Measurements from ENCODE around the gene RUSF1.
"Not testable (repeated sequence)": the region's sequence is repeated elsewhere in the genome, so short reads cannot be mapped to it uniquely, and the experiment has no call there.

Gene RUSF1

DNA sequence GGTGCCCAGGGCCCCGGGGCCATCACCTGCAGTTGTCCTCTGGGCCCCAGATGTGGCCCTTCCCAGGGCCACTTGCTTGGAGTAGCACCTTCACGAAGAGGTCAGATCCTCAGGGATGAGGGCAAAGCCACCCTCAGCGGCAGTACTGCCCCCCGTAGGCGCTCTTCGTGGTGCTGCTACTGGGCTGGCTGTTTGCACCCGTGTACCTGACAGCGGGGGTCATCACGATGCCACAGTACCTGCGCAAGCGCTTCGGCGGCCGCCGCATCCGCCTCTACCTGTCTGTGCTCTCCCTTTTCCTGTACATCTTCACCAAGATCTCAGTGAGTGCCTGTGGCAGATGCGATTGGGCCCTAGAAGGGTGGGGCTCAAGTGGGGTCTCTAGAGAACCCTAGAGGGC is 22.6 kb downstream of the RUSF1 start:
- no peak for DNase-seq

DNA sequence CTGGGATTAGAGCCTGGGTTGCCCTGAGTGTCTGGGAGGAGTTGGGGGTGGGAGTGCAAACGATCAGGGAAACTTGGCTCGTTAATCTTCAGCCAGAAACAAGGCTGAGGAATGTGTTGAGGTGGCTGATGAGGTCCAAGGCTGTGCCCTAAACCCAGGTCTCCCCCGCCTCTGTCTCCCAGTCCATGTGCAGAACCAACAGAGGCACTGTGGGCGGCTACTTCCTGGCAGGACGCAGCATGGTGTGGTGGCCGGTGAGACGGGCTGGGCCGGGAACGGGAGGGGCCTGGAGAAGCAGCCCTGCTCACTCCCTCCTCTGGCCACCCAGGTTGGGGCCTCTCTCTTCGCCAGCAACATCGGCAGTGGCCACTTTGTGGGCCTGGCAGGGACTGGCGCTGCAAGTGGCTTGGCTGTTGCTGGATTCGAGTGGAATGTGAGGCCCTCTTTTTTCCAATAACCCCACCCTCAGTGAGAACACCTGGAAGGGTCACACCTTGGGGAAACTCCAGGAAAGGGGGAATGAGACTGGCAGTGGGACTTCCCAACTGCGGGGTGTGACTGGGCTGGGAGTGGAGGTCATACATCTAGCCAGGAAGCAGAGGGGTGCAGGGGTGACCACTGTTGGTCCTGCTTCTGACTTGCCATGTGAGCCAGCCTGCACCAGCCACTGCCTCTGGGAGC is 23.6 kb downstream of the RUSF1 start:
- DNase-seq: no peak

DNA sequence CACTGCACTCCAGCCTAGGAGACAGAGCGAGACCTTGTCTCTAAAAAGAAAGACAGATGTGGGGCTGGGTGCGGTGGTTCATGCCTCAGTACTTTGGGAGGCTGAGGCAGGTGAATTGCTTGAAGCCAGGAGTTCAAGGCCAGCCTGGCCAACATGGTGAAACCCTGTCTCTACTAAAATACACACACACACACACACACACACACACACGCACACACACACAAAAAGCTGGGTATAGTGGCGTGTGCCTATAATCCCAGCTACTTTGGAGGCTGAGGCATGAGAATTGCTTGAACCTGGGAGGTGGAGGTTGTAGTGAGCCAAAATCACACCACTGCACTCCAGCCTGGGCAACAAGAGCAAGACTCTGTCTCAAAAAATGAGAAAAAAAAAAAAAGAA is 24.1 kb downstream of the RUSF1 start:
- DNase-seq: not testable (repeated sequence)

DNA sequence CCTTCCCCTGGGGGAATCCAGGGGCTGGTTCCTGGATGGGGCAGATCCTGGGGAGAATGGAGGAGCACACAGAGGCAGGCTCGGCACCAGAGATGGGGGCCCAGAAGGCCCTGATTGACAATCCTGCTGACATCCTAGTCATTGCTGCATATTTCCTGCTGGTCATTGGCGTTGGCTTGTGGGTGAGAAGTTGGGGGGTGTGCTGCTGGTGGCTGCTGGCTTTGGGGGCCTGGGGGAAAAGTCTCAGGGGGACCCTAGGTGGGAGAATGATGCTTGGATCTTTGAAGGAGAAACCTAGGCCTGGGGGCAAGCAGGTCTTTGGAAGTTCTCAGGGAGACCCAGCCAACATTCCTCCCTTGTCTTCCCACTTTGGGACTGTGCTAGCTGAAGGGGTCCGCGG is 25.1 kb downstream of the RUSF1 start, which contains the start of gene SLC5A2:
Gene SLC5A2 (plus strand): TSS at position 43 of the 400 bp plus-strand sequence. CDS start 14 bp downstream, at position 57.
- no peak for DNase-seq

DNA sequence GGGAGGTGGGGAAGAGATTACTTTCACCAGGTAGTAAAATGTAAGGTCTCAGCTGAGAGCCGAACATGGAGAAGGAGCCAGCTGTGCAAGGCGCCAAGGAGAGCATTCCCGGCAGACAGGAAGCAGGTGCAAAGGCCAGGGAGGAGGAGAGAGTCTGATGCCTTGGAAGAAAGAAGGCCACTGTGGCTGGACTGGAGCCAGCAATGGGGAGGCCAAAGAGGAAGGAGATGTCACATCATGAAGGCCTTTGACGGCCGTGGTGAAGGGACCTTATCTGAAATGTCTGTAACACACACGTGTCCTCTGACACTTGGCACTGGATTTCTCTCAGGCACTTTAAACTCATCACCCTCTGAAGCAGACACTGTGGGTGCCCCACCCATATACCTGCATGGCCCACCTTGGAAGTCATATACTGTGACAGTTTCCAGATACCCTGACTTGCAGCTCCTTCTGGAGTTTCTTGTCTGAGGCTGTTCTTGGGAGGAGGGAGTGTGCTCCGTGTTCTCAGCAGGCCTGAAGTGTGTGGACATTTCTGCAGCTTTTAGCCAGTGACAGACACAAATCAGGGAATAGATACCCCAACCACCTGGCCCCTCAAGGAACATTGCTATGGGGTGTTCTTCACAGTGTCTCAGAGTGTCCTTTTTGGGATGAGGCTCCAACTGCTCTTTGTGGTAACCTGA is 27.2 kb downstream of the RUSF1 start:
- DNase-seq: no peak

DNA sequence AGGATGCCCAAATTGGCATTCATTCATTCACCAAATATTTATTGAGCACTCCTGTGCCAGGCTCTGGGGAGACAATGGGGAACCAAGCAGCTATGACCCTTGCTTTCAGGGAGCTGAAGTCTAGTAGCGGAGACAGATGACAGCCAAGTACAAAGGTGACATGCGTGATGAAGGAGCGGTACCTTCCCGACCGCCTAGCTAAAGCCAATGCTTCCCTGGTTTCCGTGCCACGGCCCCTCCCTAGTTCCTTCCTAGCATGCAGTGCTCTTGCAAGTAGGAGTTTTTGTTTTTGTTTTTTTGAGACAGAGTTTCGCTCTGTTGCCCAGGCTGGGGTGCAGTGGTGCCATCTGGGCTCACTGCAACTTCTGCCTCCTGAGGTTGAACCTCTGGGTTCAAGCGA is 28.4 kb downstream of the RUSF1 start:
- no peak for DNase-seq

DNA sequence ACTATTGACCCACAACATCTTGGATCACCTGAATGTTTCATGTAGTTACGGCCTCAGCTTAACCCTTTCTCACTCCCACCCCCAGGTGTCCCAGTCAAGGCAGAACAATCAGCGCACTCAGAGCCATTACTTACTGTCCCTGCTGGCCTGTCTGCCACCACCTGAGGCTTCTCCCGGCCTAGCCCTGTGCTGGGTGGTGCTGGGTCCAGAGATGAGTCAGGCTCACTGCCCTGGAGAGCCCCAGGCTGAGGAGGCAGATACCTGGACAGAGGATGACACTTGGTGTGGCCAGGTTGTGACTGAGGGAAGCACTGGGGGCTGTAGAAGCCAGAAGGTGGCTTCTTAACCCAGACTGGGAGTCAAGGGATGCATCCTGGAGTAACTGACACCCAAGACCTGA is 29.2 kb downstream of the RUSF1 start:
- no peak for DNase-seq

DNA sequence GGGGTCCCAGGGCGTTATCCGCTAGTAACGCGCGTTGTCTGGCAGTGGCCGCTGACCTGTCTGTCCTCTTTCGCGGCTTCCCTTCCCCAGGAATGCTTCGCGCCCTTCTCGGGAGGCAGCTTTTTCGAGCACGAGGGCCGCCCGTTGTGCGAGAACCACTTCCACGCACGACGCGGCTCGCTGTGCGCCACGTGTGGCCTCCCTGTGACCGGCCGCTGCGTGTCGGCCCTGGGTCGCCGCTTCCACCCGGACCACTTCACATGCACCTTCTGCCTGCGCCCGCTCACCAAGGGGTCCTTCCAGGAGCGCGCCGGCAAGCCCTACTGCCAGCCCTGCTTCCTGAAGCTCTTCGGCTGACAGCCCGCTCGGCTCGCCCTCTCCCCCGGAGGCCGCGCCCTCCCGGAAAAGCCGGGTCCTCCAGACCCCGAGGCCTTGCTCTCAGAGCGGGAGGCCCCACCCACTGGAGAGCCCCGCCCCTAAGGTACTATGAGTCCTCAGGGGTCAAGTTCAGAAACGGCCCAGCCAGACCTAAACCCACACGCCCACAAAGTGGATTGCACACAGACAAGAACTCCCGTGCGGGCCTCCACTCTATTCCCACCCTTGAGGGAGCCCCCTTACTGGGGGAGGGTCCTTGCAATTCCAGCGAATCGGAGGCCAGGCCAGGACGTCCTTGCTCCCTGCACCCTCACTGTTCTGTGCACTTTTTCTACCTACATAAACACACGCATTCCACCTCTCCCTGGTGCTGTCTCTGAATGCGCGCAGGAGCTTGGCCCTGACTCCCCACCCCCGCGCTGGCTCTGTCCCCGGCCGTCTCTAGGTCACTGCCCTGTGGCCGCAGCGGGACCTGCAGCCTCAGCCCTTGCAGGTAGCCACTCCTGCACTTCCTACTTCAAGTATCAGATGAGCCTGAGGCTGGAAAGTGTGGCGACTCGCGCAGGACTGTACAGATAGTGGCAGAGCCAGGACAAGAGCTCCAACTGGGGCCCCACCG is 30.7 kb downstream of the RUSF1 start:
- no peak for DNase-seq

DNA sequence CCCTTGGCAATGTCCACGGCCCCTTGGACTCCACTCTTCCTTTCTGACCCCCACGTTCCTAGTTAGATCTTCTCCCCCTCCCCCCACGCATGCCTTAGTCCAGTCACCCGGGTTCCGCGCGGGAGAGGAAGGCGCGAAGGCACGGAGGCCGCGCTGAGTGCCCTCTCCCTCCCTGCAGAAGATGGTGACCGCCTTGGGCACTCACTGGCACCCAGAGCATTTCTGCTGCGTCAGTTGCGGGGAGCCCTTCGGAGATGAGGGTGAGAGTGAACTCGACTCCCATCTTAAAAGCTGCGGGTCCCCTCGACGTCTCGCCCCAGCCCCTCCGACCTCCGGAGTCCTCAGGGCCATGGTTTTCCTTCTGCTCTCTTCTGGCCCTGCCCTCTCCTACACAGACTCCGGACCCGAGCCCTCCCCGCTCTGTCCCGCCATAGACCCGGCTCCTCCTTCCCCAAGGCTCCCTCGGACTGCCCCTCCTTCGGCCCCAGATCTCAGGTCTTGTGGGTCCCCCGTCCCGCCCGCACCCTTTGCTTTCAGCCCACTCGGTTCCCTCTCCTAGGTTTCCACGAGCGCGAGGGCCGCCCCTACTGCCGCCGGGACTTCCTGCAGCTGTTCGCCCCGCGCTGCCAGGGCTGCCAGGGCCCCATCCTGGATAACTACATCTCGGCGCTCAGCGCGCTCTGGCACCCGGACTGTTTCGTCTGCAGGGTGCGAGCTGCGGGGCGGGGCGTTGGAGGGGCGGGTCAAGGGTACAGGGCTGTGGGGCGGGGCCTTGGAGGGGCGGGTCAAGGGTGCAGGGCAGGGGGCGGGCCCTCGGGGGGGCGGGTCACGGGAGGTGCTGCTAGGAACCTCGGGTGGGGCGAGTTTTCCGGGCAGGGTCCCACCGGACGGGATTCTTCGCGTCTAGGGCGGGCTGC is 31.6 kb downstream of the RUSF1 start:
- DNase-seq: no peak

DNA sequence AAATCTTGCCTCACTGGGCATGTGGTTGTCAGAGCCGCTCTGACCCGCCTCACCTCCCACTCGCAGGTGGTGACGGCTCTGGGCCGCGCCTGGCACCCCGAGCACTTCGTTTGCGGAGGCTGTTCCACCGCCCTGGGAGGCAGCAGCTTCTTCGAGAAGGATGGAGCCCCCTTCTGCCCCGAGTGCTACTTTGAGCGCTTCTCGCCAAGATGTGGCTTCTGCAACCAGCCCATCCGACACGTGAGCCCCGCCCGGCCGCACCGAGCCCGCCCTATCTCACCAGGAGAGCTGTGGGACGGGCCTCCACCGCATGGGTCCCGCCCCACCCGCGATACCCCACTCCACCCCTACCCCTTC is 32.3 kb downstream of the RUSF1 start:
- no peak for DNase-seq

DNA sequence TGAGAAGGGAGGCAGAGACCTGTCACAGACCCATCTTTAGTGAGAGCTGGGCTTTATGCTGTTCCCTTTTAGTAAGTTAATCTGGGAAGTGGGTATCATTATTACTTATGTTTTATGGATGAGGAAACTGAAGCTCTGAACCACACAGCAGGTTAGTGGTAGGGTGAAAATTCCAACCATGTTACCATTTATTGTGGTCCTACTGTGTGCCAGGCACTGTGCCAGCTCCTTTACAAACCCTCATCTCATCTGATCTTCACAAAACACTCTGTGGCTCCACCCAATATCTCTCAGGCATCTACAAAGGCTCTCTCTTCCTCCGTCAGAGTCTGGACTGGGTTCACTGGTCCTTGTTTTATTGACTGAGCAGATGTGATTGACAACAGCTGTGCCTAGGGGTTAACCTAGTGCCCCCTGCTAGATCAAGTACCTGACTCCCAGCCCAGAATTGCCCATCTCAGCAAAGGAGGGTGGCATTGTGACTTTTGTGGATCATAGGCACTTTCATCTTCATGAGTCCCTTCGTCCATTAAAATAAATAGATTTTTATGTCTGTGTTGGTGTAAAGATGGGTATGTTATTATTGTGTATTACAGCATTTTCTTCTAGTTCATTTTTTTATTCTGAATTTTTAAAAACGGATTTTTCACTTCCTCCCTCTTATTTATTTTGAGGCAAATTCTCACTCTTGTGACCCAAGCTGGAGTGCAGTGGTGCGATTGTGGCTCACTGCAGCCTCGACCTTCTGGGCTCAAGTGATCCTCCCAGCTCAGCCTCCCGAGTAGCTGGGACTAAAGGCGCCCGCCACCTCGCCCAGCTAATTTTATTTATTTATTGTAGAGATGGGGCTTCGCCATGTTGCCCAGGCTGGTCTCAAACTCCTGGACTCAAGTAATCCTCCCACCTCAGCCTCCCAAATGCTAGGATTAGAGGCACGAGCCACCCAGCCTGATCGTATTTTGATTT is 33.1 kb downstream of the RUSF1 start:
- no peak for DNase-seq

DNA sequence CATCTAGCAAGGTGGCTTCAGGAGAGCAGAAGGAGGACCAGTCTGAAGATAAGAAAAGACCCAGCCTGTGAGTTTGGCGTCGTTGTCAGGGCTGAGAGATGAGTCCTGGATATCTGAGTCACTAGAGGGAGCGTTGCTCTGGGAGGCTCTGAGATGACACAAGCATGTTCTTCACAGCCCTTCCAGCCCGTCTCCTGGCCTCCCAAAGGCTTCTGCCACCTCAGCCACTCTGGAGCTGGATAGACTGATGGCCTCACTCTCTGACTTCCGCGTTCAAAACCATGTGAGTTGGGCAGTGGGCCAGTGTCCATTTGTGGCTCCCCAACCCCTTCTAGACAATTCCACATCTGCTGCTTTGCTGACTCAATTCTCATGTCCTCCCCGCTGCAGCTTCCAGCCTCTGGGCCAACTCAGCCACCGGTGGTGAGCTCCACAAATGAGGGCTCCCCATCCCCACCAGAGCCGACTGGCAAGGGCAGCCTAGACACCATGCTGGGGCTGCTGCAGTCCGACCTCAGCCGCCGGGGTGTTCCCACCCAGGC is 33.9 kb downstream of the RUSF1 start:
- no peak for DNase-seq

DNA sequence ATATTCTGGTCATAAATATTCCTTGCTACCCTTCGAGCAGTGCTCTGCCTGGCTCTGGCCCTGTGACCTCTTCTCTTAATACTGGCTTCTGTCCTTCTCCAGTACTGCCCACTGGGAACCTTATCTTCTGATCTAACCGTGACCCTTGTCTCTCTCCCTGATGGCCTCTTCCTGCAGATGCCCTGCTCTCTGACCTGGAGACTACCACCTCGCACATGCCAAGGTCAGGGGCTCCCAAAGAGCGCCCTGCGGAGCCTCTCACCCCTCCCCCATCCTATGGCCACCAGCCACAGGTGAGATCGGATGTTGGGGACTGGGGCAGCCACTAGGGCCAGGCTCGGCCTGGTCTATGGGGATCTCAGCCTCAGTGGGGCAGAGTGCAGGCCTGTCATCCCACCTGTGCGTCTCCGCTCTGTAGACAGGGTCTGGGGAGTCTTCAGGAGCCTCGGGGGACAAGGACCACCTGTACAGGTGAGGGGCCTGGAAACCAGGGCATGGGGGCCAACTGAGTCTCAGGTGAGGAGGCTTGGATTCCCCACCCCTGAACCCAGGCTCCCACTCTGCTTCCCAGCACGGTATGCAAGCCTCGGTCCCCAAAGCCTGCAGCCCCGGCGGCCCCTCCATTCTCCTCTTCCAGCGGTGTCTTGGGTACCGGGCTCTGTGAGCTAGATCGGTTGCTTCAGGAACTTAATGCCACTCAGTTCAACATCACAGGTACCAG is 34.8 kb downstream of the RUSF1 start:
- DNase-seq: no peak

DNA sequence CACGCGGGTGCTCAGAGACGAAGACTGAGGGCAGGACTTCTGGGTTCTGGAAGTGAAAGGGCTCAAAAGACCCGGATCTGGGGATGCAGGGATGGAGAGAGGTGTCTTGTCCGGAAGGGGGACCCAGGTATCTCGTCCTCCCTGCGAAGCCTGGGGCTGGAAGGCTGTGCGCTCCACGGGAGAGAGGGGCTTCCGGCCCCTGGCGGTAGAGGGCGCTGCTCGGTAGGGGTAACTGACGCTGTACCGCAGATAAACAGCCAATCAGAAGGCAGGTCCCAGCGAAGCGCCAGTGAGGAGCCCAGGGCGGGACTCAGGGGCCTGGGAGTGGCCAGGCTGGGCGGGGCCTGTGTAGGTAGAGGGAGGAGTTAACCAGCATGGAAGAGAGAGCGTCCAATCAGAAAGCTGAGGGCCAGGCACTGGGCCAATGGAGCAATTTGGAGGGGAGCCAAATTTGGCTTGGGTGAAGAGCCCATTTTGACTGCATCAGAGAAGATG is 35.4 kb downstream of the RUSF1 start:
- DNase-seq: peak; percentile 89 to 92

DNA sequence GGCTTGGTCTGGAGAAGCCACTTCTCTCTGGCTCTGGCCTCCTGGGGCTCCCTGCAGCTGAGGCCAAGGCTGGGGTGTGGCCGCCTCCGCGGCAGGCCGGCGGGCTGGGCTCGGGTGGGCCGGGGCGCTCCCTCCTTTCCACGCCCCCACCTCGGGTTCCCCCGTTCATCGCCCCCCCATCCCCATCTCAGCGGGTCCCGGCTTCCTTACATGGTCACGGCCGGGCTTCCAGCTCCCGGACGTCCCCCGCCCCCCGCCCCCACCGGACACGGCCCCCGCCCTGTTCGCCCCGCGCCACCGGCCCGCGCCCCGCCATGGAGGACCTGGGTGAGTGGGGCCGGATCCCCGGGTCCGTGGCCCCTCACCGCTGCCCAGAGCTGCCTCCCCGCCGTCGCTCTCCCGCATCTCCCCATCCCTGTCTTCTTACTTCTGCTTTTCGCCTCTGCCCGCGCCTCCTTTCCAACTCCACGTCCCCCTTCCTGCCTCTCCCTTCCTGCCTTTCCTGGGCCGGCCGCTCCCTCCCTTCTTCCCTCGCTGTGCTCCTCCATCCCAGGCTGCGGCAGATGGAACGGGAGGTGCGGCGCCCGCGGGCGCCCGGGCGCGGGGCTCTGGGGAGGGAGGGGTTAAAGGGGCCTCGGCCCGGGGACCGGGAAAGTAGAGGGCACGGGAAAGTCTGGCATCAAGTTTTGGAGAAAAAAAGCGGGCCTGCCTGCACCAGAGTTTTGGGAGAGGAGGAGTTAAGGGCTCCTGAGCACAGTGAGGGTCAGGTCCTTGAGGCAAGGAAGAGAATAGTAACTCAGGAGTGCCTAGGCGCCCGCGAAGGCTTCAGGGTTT is 36.1 kb downstream of the RUSF1 start, which contains the start of gene TGFB1I1:
Gene TGFB1I1 (plus strand): TSS at position 278 of the 834 bp plus-strand sequence. CDS start 37 bp downstream, at position 315.
- DNase-seq: no peak

DNA sequence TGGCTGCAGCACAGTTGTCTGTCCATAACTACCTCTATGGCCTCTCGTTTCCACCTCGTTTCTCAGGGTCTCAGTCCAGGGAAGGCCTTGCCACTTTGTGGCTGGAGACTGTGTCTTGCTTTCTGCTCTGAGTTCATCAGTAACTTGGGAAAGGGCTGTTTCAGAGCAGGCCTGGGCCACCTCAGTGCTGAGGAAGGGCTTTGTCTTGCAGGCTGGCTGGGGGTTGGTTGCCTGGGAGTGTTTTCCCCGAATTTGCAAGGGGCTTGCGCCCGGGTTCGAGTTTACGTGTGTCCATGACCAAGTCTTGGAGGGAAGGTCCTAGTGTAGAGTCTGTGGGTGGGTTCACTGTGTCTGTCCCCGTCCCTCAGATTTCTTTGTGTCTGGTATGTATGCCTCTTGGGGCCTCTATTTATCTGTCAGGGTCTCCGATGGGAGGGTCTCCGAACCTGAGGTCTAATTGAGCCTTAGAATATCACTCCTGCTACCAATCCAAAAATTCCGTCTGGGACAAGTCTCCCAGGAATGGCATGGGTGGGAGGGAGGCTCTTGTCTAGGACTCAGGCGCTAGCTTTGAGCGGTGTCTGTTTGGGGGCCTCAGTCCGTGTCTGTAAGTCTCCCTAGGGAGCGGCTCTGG is 36.8 kb downstream of the RUSF1 start:
- DNase-seq: no peak

DNA sequence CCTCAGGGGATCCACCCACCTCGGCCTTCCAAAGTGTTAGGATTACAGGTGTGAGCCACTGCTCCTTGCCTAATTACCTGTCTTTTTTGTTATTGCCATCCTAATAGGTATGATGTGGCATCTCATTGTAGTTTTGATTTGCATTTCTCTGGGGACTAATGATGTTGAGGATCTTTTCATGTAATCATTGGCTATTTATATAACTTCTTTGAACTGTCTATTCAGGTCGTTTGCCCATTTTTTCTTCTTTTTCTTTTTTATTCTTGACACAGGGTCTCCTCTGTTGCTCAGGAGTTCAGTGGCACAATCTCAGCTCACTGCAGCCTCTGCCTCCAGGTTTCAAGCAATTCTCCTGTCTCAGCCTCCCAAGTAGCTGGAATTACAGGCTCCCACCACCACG is 37.6 kb downstream of the RUSF1 start:
- DNase-seq: no peak

DNA sequence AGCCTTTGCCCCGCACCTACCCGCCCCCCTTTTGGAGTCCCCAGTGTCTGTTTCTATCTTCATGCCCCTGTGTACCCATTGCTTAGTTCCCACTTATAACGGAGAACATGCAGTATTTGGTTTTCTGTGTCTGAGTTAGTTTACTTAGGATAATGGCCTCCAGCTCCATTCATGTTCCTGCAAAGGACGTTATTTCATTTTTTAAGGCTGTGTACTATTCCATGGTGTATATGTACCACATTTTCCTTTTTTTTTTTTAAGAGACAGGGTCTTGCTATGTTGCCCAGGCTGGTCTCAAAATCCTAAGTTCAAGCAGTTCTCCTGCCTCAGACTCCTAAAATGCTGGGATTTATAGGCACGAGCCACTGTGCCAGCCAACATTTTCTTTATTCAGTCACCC is 40.3 kb downstream of the RUSF1 start:
- no peak for DNase-seq
